GM23338 (cell line): ENCODE data around the gene KIFBP. TPM values are rescaled to one million over a fixed set of nuclear protein-coding genes. Genes with fewer than 3 reads are reported as not detected.

Source experiments
- ATAC-seq: fragments of 200-7000 bp; cut with Tn5 transposase; 3 replicates; pipeline ENCODE4 v1.9.1; 2020
- DNase-seq: peaks from one replicate; pipeline ENCODE4 v3.0.0-alpha.2; 2015; ENCODE audit warnings: low spot score
- H2AFZ ChIP-seq: fragments of 200-600 bp; sonication (generic); 2 replicates; pipeline ENCODE4 v1.8.0; 2016; ENCODE audit warnings: antibody characterized with exemption, mild to moderate bottlenecking, moderate library complexity
- H3F3A ChIP-seq: fragments of 200-600 bp; sonication (generic); replicated peaks from 2 replicates; pipeline ENCODE4 v1.8.0; 2017; ENCODE audit warnings: antibody characterized with exemption, mixed run types, low read depth
- H3K27ac ChIP-seq: fragments of 200-600 bp; sonication (generic); 2 replicates; pipeline ENCODE4 v1.6.1; 2016; ENCODE audit warnings: low read depth
- H3K27me3 ChIP-seq: fragments of 200-600 bp; sonication (generic); 2 replicates; pipeline ENCODE4 v1.8.0; 2016; ENCODE audit warnings: mild to moderate bottlenecking, mixed run types, moderate library complexity; ENCODE audit not compliant: insufficient read depth
- H3K36me3 ChIP-seq: fragments of 200-600 bp; sonication (generic); 2 replicates; pipeline ENCODE4 v1.8.0; 2016; ENCODE audit warnings: mild to moderate bottlenecking; ENCODE audit not compliant: insufficient read depth
- H3K4me1 ChIP-seq: fragments of 200-600 bp; sonication (generic); 2 replicates; pipeline ENCODE4 v1.8.0; 2016; ENCODE audit warnings: mild to moderate bottlenecking, moderate library complexity; ENCODE audit not compliant: insufficient read depth
- H3K4me2 ChIP-seq: fragments of 200-600 bp; sonication (generic); 2 replicates; pipeline ENCODE4 v1.7.1; 2017; ENCODE audit warnings: mixed run types
- H3K4me3 ChIP-seq: fragments of 200-600 bp; sonication (generic); 2 replicates; pipeline ENCODE4 v1.6.1; 2016; ENCODE audit warnings: mixed run types
- H3K79me2 ChIP-seq: fragments of 200-600 bp; sonication (generic); replicated peaks from 2 replicates; pipeline ENCODE4 v1.8.0; 2017; ENCODE audit warnings: mild to moderate bottlenecking; ENCODE audit not compliant: insufficient read depth
- H3K9me2 ChIP-seq: fragments of 200-600 bp; sonication (generic); 2 replicates; pipeline ENCODE4 v1.8.0; 2017; ENCODE audit not compliant: insufficient read depth
- H4K20me1 ChIP-seq: fragments of 200-600 bp; sonication (generic); replicated peaks from 2 replicates; pipeline ENCODE4 v1.8.0; 2017; ENCODE audit warnings: mild to moderate bottlenecking; ENCODE audit not compliant: insufficient read depth
- H3K27ac Mint-ChIP-seq: 2 replicates; pipeline ENCODE4 v1.8.0; 2020; ENCODE audit warnings: inconsistent platforms, mild to moderate bottlenecking, moderate library complexity, mixed read lengths
- H3K27me3 Mint-ChIP-seq: 3 replicates; pipeline ENCODE4 v1.8.0; 2022; ENCODE audit warnings: low read depth, mild to moderate bottlenecking, moderate library complexity, mixed read lengths, inconsistent platforms; ENCODE audit not compliant: insufficient read depth, poor library complexity
- H3K36me3 Mint-ChIP-seq: 3 replicates; pipeline ENCODE4 v1.8.0; 2021; ENCODE audit warnings: low read depth, mild to moderate bottlenecking, inconsistent platforms, moderate library complexity, mixed read lengths
- H3K4me1 Mint-ChIP-seq: 3 replicates; pipeline ENCODE4 v1.8.0; 2020; ENCODE audit warnings: mild to moderate bottlenecking, inconsistent platforms, mixed read lengths
- H3K4me3 Mint-ChIP-seq: 3 replicates; pipeline ENCODE4 v1.8.0; 2021; ENCODE audit warnings: moderate library complexity, mild to moderate bottlenecking, inconsistent platforms, mixed read lengths
- H3K9me3 Mint-ChIP-seq: 3 replicates; pipeline ENCODE4 v1.8.0; 2020; ENCODE audit warnings: moderate library complexity, mild to moderate bottlenecking, inconsistent platforms, mixed read lengths
- CREB1 ChIP-seq: fragments of 250-450 bp; sonication (Bioruptor Pico); IDR thresholded peaks from 2 replicates; pipeline ENCODE4 v1.5.0; 2020; ENCODE audit warnings: low read depth, mild to moderate bottlenecking, moderate library complexity
- ETS1 ChIP-seq: IDR thresholded peaks from 2 replicates; pipeline ENCODE4 v1.6.1; 2016; ENCODE audit warnings: antibody characterized with exemption
- JUNB ChIP-seq: IDR thresholded peaks from one replicate; pipeline ENCODE4 v1.6.1; 2016; ENCODE audit warnings: antibody characterized with exemption; ENCODE audit not compliant: unreplicated experiment
- NANOG ChIP-seq: IDR thresholded peaks from 2 replicates; pipeline ENCODE4 v1.6.1; 2016; ENCODE audit warnings: antibody characterized with exemption, borderline replicate concordance
- POLR2AphosphoS5 ChIP-seq: IDR thresholded peaks from 2 replicates; pipeline ENCODE4 v1.6.1; 2016; ENCODE audit warnings: antibody characterized with exemption, low read depth
- REST ChIP-seq: IDR thresholded peaks from one replicate; pipeline ENCODE4 v1.6.1; 2018; ENCODE audit warnings: antibody characterized with exemption; ENCODE audit not compliant: unreplicated experiment
- STAT1 ChIP-seq: IDR thresholded peaks from one replicate; pipeline ENCODE4 v1.6.1; 2016; ENCODE audit warnings: antibody characterized with exemption; ENCODE audit not compliant: unreplicated experiment
- ZNF114 ChIP-seq: fragments of 250-450 bp; sonication (Bioruptor Pico); IDR thresholded peaks from 2 replicates; pipeline ENCODE4 v1.5.0; 2020; ENCODE audit warnings: mild to moderate bottlenecking, moderate library complexity
- ZNF331 ChIP-seq: fragments of 250-450 bp; sonication (Bioruptor Pico); IDR thresholded peaks from 2 replicates; pipeline ENCODE4 v1.5.0; 2020; ENCODE audit warnings: low read depth, mild to moderate bottlenecking, moderate library complexity
- polyA plus RNA-seq: library from polyadenylated mRNA; unstranded; fragments of >200 nt; fragmentation: Nextera tagmentation; extraction: Ambion mirVana; gene quantifications from 2 replicates; pipeline ENCODE4 v1.2.1, GENCODE V29; 2016
- total RNA-seq: library from RNA; depleted of rRNA; stranded (reverse); fragments of >200 nt; shearing (Covaris generic); gene quantifications from 2 replicates; pipeline ENCODE4 v1.2.3, GENCODE V29; 2014

Gene KIFBP
- total and polyA plus RNA-seq, 2 experiments from 2014 or later = 24.5 to 39.8 TPM

GRCh38 chr10:69064762-69065328 is 76.2 kb downstream of the KIFBP start (continued):
- TF ChIP-seq REST = no peak
- no peak for TF ChIP-seq CREB1 (CRISPR knock-in tag)
- TF ChIP-seq ETS1 = no peak

- Mint-ChIP-seq H3K9me3 (no peaks in the 10 kb centered on the region), H3K27me3 (peaks cover 6% of the 10 kb centered on the region), H3K4me3 (no peak overlapping the region), H3K36me3 (no peaks in the 10 kb centered on the region), H3K4me1 (peaks cover 5% of the 10 kb centered on the region; the same call in 2 of the 3 replicates), H3K27ac (no peak overlapping the region)
- no peaks in the 10 kb centered on the region for H3K27me3 ChIP-seq
- no peaks in the 10 kb centered on the region for H3F3A ChIP-seq
- DNase-seq = no peak
- H4K20me1 ChIP-seq = no peaks in the 10 kb centered on the region
- no peaks in the 10 kb centered on the region for H3K79me2 ChIP-seq
- ATAC-seq = no peak
- no peak overlapping the region for H3K27ac ChIP-seq
- no peaks in the 10 kb centered on the region for H3K4me1 ChIP-seq
- H3K36me3 ChIP-seq = no peaks in the 10 kb centered on the region
- H3K4me2 ChIP-seq = no peak overlapping the region
- H2AFZ ChIP-seq = no peak overlapping the region
- H3K4me3 ChIP-seq = no peak overlapping the region
- no peaks in the 10 kb centered on the region for H3K9me2 ChIP-seq
- TF ChIP-seq ZNF114 (CRISPR knock-in tag) (no peak), CREB1 (CRISPR knock-in tag) (no peak), REST (no peak), JUNB (no peak), NANOG (no peak), POLR2AphosphoS5 (no peak), ZNF331 (CRISPR knock-in tag) (no peak), STAT1 (no peak), ETS1 (no peak)
Observed at GRCh38 chr10:69065406-69066361, 77.1 kb downstream of the KIFBP start.
